CD14-positive monocyte (primary cell): ENCODE measurements around the gene IMPA2. TPM values are rescaled to one million over a fixed set of nuclear protein-coding genes. Genes with fewer than 3 reads are reported as not detected.

ENCODE experiments used
- DNase-seq, 3 donors: peaks; one replicate each; pipeline ENCODE4 v3.0.0-alpha.2; 2011 to 2022
- H2AFZ ChIP-seq: 2 replicates; pipeline ENCODE4 v1.6.0; 2012; ENCODE audit warnings: mild to moderate bottlenecking, low read depth, low read length, inconsistent platforms; ENCODE audit not compliant: insufficient read depth, poor library complexity, severe bottlenecking
- H3K27ac ChIP-seq, 2 donors: 1 replicate in 1 of 2; 2 replicates in 1 of 2; pipeline ENCODE4 v1.5.1; 2012 to 2013; ENCODE audit warnings: low read length in 2 of 2, control low read depth in 1 of 2, inconsistent platforms in 1 of 2, low read depth in 1 of 2, mild to moderate bottlenecking in 1 of 2
- H3K27me3 ChIP-seq, 2 donors: one replicate each; pipeline versions ENCODE4 v1.6.0 to v1.6.1; 2011 to 2013; ENCODE audit warnings: low read length in 2 of 2; ENCODE audit not compliant: control insufficient read depth in 2 of 2, insufficient read depth in 2 of 2
- H3K36me3 ChIP-seq, 2 donors: replicated peaks in 1 of 2; 1 replicate in 1 of 2; 2 replicates in 1 of 2; pipeline versions ENCODE4 v1.5.1 to v1.6.1; 2012 to 2013; ENCODE audit warnings: low read length in 2 of 2, control low read depth in 1 of 2, inconsistent platforms in 1 of 2, mild to moderate bottlenecking in 1 of 2; ENCODE audit not compliant: insufficient read depth in 2 of 2, control insufficient read depth in 1 of 2
- H3K4me1 ChIP-seq, 2 donors: 1 replicate in 1 of 2; 2 replicates in 1 of 2; pipeline versions ENCODE4 v1.5.1 to v1.6.1; 2012 to 2013; ENCODE audit warnings: low read length in 2 of 2, control low read depth in 1 of 2, inconsistent platforms in 1 of 2, mild to moderate bottlenecking in 1 of 2, moderate library complexity in 1 of 2; ENCODE audit not compliant: insufficient read depth in 2 of 2, control insufficient read depth in 1 of 2
- H3K4me2 ChIP-seq: replicated peaks from 2 replicates; pipeline ENCODE3; 2012; ENCODE audit warnings: low read length, moderate library complexity, mild to moderate bottlenecking; ENCODE audit not compliant: poor library complexity, severe bottlenecking; ENCODE audit errors: extremely low read depth
- H3K4me3 ChIP-seq, 3 experiments: fragments of 200-600 bp in 1 of 3; sonication (generic) in 1 of 3; replicated peaks in 1 of 3; 1 replicate in 2 of 3; 2 replicates in 1 of 3; pipeline ENCODE4 v1.5.1; 2011 to 2013; ENCODE audit warnings: low read length in 3 of 3, mild to moderate bottlenecking in 3 of 3, control low read depth in 2 of 3, low read depth in 2 of 3, inconsistent platforms in 1 of 3, moderate library complexity in 1 of 3
- H3K79me2 ChIP-seq: 2 replicates; pipeline ENCODE4 v1.6.0; 2012; ENCODE audit warnings: mild to moderate bottlenecking, control low read depth, inconsistent platforms, low read length, moderate library complexity; ENCODE audit not compliant: insufficient read depth
- H3K9ac ChIP-seq: 2 replicates; pipeline ENCODE4 v1.6.0; 2017; ENCODE audit warnings: low read length, mild to moderate bottlenecking; ENCODE audit not compliant: insufficient read depth, poor library complexity, severe bottlenecking
- H3K9me3 ChIP-seq, 2 donors: replicated peaks in 1 of 2; 1 replicate in 1 of 2; 2 replicates in 1 of 2; pipeline versions ENCODE4 v1.5.1 to v1.6.1; 2012 to 2013; ENCODE audit warnings: low read length in 2 of 2, control low read depth in 1 of 2; ENCODE audit not compliant: control insufficient read depth in 1 of 2, insufficient read depth in 1 of 2
- H4K20me1 ChIP-seq: 2 replicates; pipeline ENCODE4 v1.6.0; 2012; ENCODE audit warnings: mild to moderate bottlenecking, low read length, control low read depth, moderate library complexity; ENCODE audit not compliant: insufficient read depth
- H3K27ac Mint-ChIP-seq, 7 donors: one replicate each; pipeline ENCODE4 v1.8.0; 2020; ENCODE audit warnings: mild to moderate bottlenecking in 7 of 7, mixed read lengths in 7 of 7, moderate library complexity in 6 of 7, inconsistent platforms in 2 of 7
- H3K27me3 Mint-ChIP-seq, 3 donors: one replicate each; pipeline ENCODE4 v1.8.0; 2021 to 2022; ENCODE audit warnings: low read depth in 3 of 3, mild to moderate bottlenecking in 3 of 3, mixed read lengths in 3 of 3, moderate library complexity in 3 of 3, inconsistent platforms in 1 of 3
- H3K36me3 Mint-ChIP-seq, 2 donors: one replicate each; pipeline ENCODE4 v1.8.0; 2020; ENCODE audit warnings: mixed read lengths in 2 of 2, inconsistent platforms in 1 of 2, mild to moderate bottlenecking in 1 of 2
- H3K4me1 Mint-ChIP-seq: one replicate; pipeline ENCODE4 v1.8.0; 2020; ENCODE audit warnings: mild to moderate bottlenecking, mixed read lengths
- H3K4me3 Mint-ChIP-seq, 2 donors: one replicate each; pipeline ENCODE4 v1.8.0; 2020; ENCODE audit warnings: mild to moderate bottlenecking in 2 of 2, mixed read lengths in 2 of 2, moderate library complexity in 1 of 2
- H3K9me3 Mint-ChIP-seq, 7 donors: one replicate each; pipeline ENCODE4 v1.8.0; 2020 to 2022; ENCODE audit warnings: mixed read lengths in 7 of 7, mild to moderate bottlenecking in 6 of 7, moderate library complexity in 6 of 7, inconsistent platforms in 2 of 7
- CTCF ChIP-seq: fragments of 200-600 bp; IDR thresholded peaks from one replicate; pipeline ENCODE4 v1.8.0; 2022; ENCODE audit warnings: antibody characterized with exemption, mild to moderate bottlenecking
- WGBS: methylation state at CpG from one replicate; pipeline ENCODE4 v1.1.5; 2013; ENCODE audit warnings: missing lambda C conversion rate; ENCODE audit not compliant: insufficient coverage; 5-methylcytosine and 5-hydroxymethylcytosine counted together
- intact Hi-C, 2 donors: fragments of 100-400 bp; cut with micrococcal nuclease; formaldehyde crosslinking; loops; one replicate each; pipeline versions ENCODE4 v1.15.0 to v1.15.1; 2023
- polyA plus RNA-seq, 3 donors: library from polyadenylated mRNA; depleted of rRNA in 1 of 3; unstranded in 2 of 3; stranded (reverse) in 1 of 3; fragments of 300-500 nt in 2 of 3; fragments of >200 nt in 1 of 3; fragmentation: Illumina TruSeq in 2 of 3; gene quantifications; 1 replicate in 2 of 3; 2 replicates in 1 of 3; pipeline ENCODE4 v1.2.3, GENCODE V29; 2012 to 2021

IMPA2 gene
- polyA plus RNA-seq, 3 donors, result 97.4 to 186 (median 145) TPM

DNA sequence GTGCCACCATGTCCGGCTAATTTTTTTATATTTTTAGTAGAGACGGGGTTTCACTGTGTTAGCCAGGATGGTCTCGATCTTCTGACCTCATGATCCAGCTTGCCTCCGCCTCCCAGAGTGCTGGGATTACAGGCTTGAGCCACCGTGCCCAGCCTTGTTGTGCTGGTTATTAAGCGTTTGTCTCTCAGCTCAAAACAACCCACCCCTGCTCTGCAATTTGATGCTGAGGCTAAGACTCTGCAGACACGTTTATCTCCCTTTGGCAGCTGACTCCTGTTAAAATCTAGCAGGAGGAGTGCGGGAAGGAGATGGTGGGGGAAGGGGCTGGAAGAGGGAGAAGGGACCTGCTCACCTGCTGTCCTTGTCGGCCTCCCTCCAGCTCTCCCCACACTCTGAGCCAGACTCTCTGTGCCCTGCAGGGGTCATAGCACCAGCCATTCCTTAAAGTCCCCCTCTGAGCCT is 29.9 kb upstream of the IMPA2 start:
- no peak overlapping the region for H2AFZ ChIP-seq
- H3K79me2 ChIP-seq, result no peaks in the 10 kb centered on the region
- peaks cover 0 to 10% (median 4%) of the 10 kb centered on the region in 7 donors for H3K9me3 Mint-ChIP-seq
- no peak overlapping the region for H3K27ac ChIP-seq
- no peak overlapping the region for H3K4me3 Mint-ChIP-seq
- H3K36me3 Mint-ChIP-seq, result no peaks in the 10 kb centered on the region
- no peak for DNase-seq
- H3K4me1 ChIP-seq, result peaks cover 14 to 19% of the 10 kb centered on the region in 2 donors
- intact Hi-C loops, result no loop called here
- no peak overlapping the region for H3K9ac ChIP-seq
- H3K36me3 ChIP-seq, result no peaks in the 10 kb centered on the region
- H3K27me3 ChIP-seq, result no peaks in the 10 kb centered on the region
- peaks cover 17% of the 10 kb centered on the region for H3K4me1 Mint-ChIP-seq
- peaks cover 0 to 2% (median 2%) of the 10 kb centered on the region in 3 donors for H3K27me3 Mint-ChIP-seq
- H3K4me2 ChIP-seq, result no peak overlapping the region
- no peaks in the 10 kb centered on the region for H4K20me1 ChIP-seq
- H3K4me3 ChIP-seq, result no peak overlapping the region
- no peak overlapping the region for H3K27ac Mint-ChIP-seq
- no peak for TF ChIP-seq CTCF
- H3K9me3 ChIP-seq, result peaks cover 1 to 2% of the 10 kb centered on the region in 2 donors
- WGBS, result no CpG with 5 or more reads among the region's 9 CpGs

DNA sequence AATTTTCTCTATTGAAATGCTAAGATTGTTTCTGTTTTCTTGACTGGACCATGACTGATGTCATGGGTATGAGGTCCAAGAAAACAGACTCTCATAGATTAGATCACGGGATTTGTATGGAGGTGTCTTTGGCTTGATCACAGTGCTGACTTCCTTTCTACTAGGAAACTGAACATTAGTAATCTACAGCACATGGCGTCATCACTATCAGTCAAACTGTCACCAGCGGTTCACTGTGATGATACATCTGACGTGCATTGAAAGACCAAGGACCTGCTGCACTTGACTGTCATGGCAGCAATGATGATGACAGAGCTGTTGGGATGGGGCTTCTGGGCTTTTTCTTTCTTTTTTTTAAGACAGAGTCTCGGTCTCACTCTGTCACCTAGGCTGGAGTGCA is 28.2 kb upstream of the IMPA2 start:
- intact Hi-C loops, result no loop called here
- Mint-ChIP-seq H3K4me3 (no peak overlapping the region), H3K27me3 (peaks cover 0 to 2% (median 2%) of the 10 kb centered on the region in 3 donors), H3K27ac (no peak overlapping the region), H3K9me3 (peaks cover 11 to 26% (median 21%) of the 10 kb centered on the region in 7 donors), H3K36me3 (peaks cover 0 to 4% of the 10 kb centered on the region in 2 donors), H3K4me1 (peaks cover 10% of the 10 kb centered on the region)
- Histone ChIP-seq H3K27me3 (no peaks in the 10 kb centered on the region), H2AFZ (no peak overlapping the region), H3K9ac (no peak overlapping the region), H3K4me1 (peaks cover 4 to 7% of the 10 kb centered on the region in 2 donors), H3K79me2 (no peaks in the 10 kb centered on the region), H3K4me3 (no peak overlapping the region), H3K9me3 (peaks cover 18 to 19% of the 10 kb centered on the region in 2 donors), H3K4me2 (no peak overlapping the region), H3K36me3 (no peaks in the 10 kb centered on the region), H3K27ac (no peak overlapping the region), H4K20me1 (no peaks in the 10 kb centered on the region)
- no peak for TF ChIP-seq CTCF
- no CpG with 5 or more reads among the region's 5 CpGs for WGBS
- no peak for DNase-seq
